Nephron progenitor cell (in vitro differentiated cells): ENCODE measurements around the gene LMO3.
A peak's percentile ranks its signal among the peaks of the same experiment; 100 is the strongest.

Experiments
- DNase-seq: peaks from one replicate; pipeline ENCODE4 v3.0.0; 2021
- H3K27ac Mint-ChIP-seq: 2 replicates; pipeline ENCODE4 v1.8.0; 2021; ENCODE audit warnings: mild to moderate bottlenecking, moderate library complexity, mixed read lengths
- H3K27me3 Mint-ChIP-seq: 2 replicates; pipeline ENCODE4 v1.8.0; 2021; ENCODE audit warnings: mild to moderate bottlenecking, low read depth, mixed read lengths; ENCODE audit not compliant: poor library complexity
- H3K36me3 Mint-ChIP-seq: 2 replicates; pipeline ENCODE4 v1.8.0; 2021; ENCODE audit warnings: low read depth, mixed read lengths
- H3K4me1 Mint-ChIP-seq: 2 replicates; pipeline ENCODE4 v1.8.0; 2021; ENCODE audit warnings: mixed read lengths
- H3K4me3 Mint-ChIP-seq: 2 replicates; pipeline ENCODE4 v1.8.0; 2021; ENCODE audit warnings: mild to moderate bottlenecking, moderate library complexity, mixed read lengths
- H3K9me3 Mint-ChIP-seq: 2 replicates; pipeline ENCODE4 v1.8.0; 2021; ENCODE audit warnings: mild to moderate bottlenecking, moderate library complexity, mixed read lengths
- CTCF ChIP-seq: fragments of 200-600 bp; sonication (generic); IDR thresholded peaks from 2 replicates; pipeline ENCODE4 v1.5.0; 2021; ENCODE audit warnings: antibody characterized with exemption

Gene LMO3

DNA sequence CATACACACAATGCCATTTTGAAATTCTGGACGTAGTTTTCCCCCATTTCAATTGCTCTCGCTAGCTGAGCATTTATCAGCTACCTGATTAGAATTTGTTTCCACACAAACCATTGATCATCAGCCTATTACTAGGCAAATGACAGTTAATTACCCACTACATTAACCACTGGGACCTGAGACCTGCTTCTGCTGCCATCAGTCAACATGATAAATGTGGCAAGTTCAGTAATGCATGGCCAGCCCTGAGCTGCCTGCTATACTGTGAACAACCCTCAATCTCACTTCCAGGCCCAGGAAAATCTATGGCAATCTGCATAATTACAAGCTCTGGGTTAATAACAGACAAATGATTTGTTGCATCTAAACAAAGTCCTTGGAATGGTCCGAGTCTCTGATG, 43.5 kb downstream of the LMO3 start:
- H3K9me3 Mint-ChIP-seq, result no peaks in the 10 kb centered on the region
- H3K27ac Mint-ChIP-seq, result peak overlapping the region; percentile 42
- H3K36me3 Mint-ChIP-seq, result no peaks in the 10 kb centered on the region
- H3K4me3 Mint-ChIP-seq, result no peak overlapping the region
- H3K27me3 Mint-ChIP-seq, result peaks cover 8% of the 10 kb centered on the region
- no peak for TF ChIP-seq CTCF
- peaks cover 19% of the 10 kb centered on the region for H3K4me1 Mint-ChIP-seq
- DNase-seq, result peak; percentile 15

GRCh38 chr12:16560273-16560672, 45.7 kb downstream of the LMO3 start:
- no peak for DNase-seq
- H3K4me1 Mint-ChIP-seq, result peaks cover 25% of the 10 kb centered on the region
- H3K9me3 Mint-ChIP-seq, result no peaks in the 10 kb centered on the region
- TF ChIP-seq CTCF, result no peak
- no peak overlapping the region for H3K4me3 Mint-ChIP-seq
- no peak overlapping the region for H3K27ac Mint-ChIP-seq
- peaks cover 7% of the 10 kb centered on the region for H3K27me3 Mint-ChIP-seq
- no peaks in the 10 kb centered on the region for H3K36me3 Mint-ChIP-seq

DNA sequence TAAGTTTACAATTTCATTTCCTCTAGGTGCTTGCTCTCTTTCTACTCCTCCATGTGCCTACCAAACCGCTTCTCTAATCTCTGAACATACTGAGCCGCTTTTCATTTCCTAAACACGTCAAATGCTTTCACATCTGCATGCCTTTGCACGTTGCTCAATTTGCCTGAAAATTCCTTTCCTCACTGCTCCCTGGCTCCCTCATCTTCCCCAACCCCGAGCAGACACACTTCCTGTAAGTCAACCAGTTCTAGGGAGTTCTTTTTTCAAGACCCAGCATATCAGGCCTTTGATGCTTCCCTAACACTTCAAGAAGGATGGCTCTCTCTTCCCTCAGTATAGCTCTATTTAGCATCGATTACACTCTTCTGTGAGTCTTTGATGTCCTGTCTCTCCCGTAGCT, 50.3 kb downstream of the LMO3 start:
- Mint-ChIP-seq H3K4me3 (no peak overlapping the region), H3K27ac (peak overlapping the region; percentile 0), H3K9me3 (no peaks in the 10 kb centered on the region), H3K27me3 (peaks cover 3% of the 10 kb centered on the region), H3K36me3 (no peaks in the 10 kb centered on the region), H3K4me1 (peaks cover 6% of the 10 kb centered on the region)
- TF ChIP-seq CTCF, result no peak
- no peak for DNase-seq

DNA sequence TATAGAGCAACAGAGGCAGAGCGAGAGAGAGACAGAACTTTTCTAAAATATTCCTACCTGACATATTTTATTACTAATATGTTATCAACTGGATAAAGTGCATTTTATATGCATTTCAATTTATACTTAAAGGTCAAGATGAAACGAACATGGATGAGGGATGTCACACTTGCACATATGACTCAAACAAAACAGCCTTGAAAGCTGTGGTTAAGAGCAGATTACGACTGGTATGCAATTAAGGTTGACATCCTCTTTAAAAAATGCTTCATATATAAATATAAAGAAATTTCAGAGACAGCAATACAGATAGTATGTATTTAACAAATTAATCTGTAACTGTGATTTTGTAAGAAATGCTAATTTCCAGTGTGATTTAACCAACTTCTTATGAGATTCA, 52.5 kb downstream of the LMO3 start:
- H3K36me3 Mint-ChIP-seq, result no peaks in the 10 kb centered on the region
- H3K9me3 Mint-ChIP-seq, result no peaks in the 10 kb centered on the region
- TF ChIP-seq CTCF, result no peak
- no peak for DNase-seq
- H3K4me3 Mint-ChIP-seq, result no peak overlapping the region
- H3K4me1 Mint-ChIP-seq, result peaks cover 8% of the 10 kb centered on the region
- H3K27me3 Mint-ChIP-seq, result peaks cover 3% of the 10 kb centered on the region
- H3K27ac Mint-ChIP-seq, result no peak overlapping the region

- Mint-ChIP-seq H3K27ac (no peak overlapping the region), H3K9me3 (no peaks in the 10 kb centered on the region), H3K4me3 (no peak overlapping the region), H3K36me3 (no peaks in the 10 kb centered on the region), H3K4me1 (peaks cover 15% of the 10 kb centered on the region), H3K27me3 (peaks cover 3% of the 10 kb centered on the region)
- DNase-seq, result no peak
- TF ChIP-seq CTCF, result no peak
Observed at GRCh38 chr12:16552301-16552700, 53.7 kb downstream of the LMO3 start.

- H3K27me3 Mint-ChIP-seq, result no peaks in the 10 kb centered on the region
- H3K27ac Mint-ChIP-seq, result no peak overlapping the region
- no peak overlapping the region for H3K4me3 Mint-ChIP-seq
- H3K9me3 Mint-ChIP-seq, result no peaks in the 10 kb centered on the region
- DNase-seq, result no peak
- no peak for TF ChIP-seq CTCF
- H3K36me3 Mint-ChIP-seq, result no peaks in the 10 kb centered on the region
- H3K4me1 Mint-ChIP-seq, result peaks cover 9% of the 10 kb centered on the region
Observed at GRCh38 chr12:16545836-16546235, 60.1 kb downstream of the LMO3 start.
